Measurements from ENCODE around the gene CCDC174. TPM values are rescaled to one million over a fixed set of nuclear protein-coding genes. Genes with fewer than 3 reads are reported as not detected.
A peak's percentile ranks its signal among the peaks of the same experiment; 100 is the strongest.

Gene CCDC174
- total and polyA plus RNA-seq, 2 experiments from 2014 or later: 8.4 to 22.1 TPM

- Histone ChIP-seq H3K4me1 (ENCODE audit: insufficient read depth) (no peaks in the 10 kb centered on the region), H3K27me3 (replicated peaks; ENCODE audit: insufficient read depth) (no peaks in the 10 kb centered on the region; the same call in 1 of the 2 replicates), H3K4me2 (ENCODE audit: unreplicated experiment) (no peak overlapping the region), H3F3A (ENCODE audit: insufficient read depth) (no peaks in the 10 kb centered on the region), H4K20me1 (ENCODE audit: insufficient read depth) (no peaks in the 10 kb centered on the region), H3K27ac (no peak overlapping the region), H3K9ac (no peak overlapping the region), H2AFZ (no peak overlapping the region), H3K79me2 (ENCODE audit: insufficient read depth) (no peaks in the 10 kb centered on the region), H3K4me3 (no peak overlapping the region), H3K9me2 (ENCODE audit: insufficient read depth) (no peaks in the 10 kb centered on the region), H3K9me3 (ENCODE audit: low read depth) (no peaks in the 10 kb centered on the region), H3K36me3 (ENCODE audit: low read depth) (no peaks in the 10 kb centered on the region)
- WGBS, 2 experiments (ENCODE audit: low coverage in 1 of 2, low lambda C conversion rate in 2 of 2, missing lambda C conversion rate in 2 of 2): 83 to 85% methylated on average over 4 of the region's 4 CpGs
- in situ Hi-C loops (cut with MboI): no loop called here
- DNase-seq: no peak
- TF ChIP-seq EZH2phosphoT487 (IDR thresholded peaks at IDR 0.05; ENCODE audit: insufficient read depth, low read depth) (no peak), EZH2 (IDR thresholded peaks at IDR 0.05; ENCODE audit: insufficient read depth, poor library complexity, severe bottlenecking) (no peak)
These were observed 30.5 kb upstream of the CCDC174 start for GRCh38 chr3:14621093-14621492.

- no peak overlapping the region for H3K9ac ChIP-seq
- in situ Hi-C loops (cut with MboI): no loop called here
- H3K27me3 ChIP-seq (replicated peaks; ENCODE audit: insufficient read depth): no peaks in the 10 kb centered on the region; the same call in 1 of the 2 replicates
These were observed 29.2 kb upstream of the CCDC174 start for GRCh38 chr3:14622368-14622767.

GRCh38 chr3:14623569-14624051 is 28.0 kb upstream of the CCDC174 start:
- Histone ChIP-seq H3K27ac (no peak overlapping the region), H3K9me3 (ENCODE audit: low read depth) (no peaks in the 10 kb centered on the region), H3K4me3 (no peak overlapping the region), H3K4me2 (ENCODE audit: unreplicated experiment) (no peak overlapping the region), H3F3A (ENCODE audit: insufficient read depth) (0 out of 2 replicates have a peak, but pooled peaks cover 4% of the 10 kb centered on the region), H3K9ac (no peak overlapping the region), H3K36me3 (ENCODE audit: low read depth) (no peaks in the 10 kb centered on the region), H3K27me3 (replicated peaks; ENCODE audit: insufficient read depth) (no peaks in the 10 kb centered on the region; the same call in 1 of the 2 replicates), H3K4me1 (ENCODE audit: insufficient read depth) (peaks cover 6% of the 10 kb centered on the region), H4K20me1 (ENCODE audit: insufficient read depth) (no peaks in the 10 kb centered on the region), H3K9me2 (ENCODE audit: insufficient read depth) (no peaks in the 10 kb centered on the region), H3K79me2 (ENCODE audit: insufficient read depth) (no peaks in the 10 kb centered on the region), H2AFZ (no peak overlapping the region)
- TF ChIP-seq EZH2phosphoT487 (IDR thresholded peaks at IDR 0.05; ENCODE audit: insufficient read depth, low read depth) (no peak), EZH2 (IDR thresholded peaks at IDR 0.05; ENCODE audit: insufficient read depth, poor library complexity, severe bottlenecking) (no peak)
- 27 to 33% methylated on average over 4 of the region's 4 CpGs for whole genome bisulfite sequencing, 2 experiments (ENCODE audit: low coverage in 1 of 2, low lambda C conversion rate in 2 of 2, missing lambda C conversion rate in 2 of 2)
- in situ Hi-C loops (cut with MboI): no loop called here
- peak; percentile 27 for DNase-seq

More at GRCh38 chr3:14622368-14622767, 29.2 kb upstream of the CCDC174 start:
- no peaks in the 10 kb centered on the region for H3K9me2 ChIP-seq (ENCODE audit: insufficient read depth)
- H3K36me3 ChIP-seq (ENCODE audit: low read depth): no peaks in the 10 kb centered on the region
- H3K79me2 ChIP-seq (ENCODE audit: insufficient read depth): no peaks in the 10 kb centered on the region
- no peak overlapping the region for H3K27ac ChIP-seq
- no peak overlapping the region for H3K4me2 ChIP-seq (ENCODE audit: unreplicated experiment)
- no peak for DNase-seq
- no peaks in the 10 kb centered on the region for H3K9me3 ChIP-seq (ENCODE audit: low read depth)
- no peak for TF ChIP-seq EZH2phosphoT487 (IDR thresholded peaks at IDR 0.05; ENCODE audit: insufficient read depth, low read depth)
- TF ChIP-seq EZH2 (IDR thresholded peaks at IDR 0.05; ENCODE audit: insufficient read depth, poor library complexity, severe bottlenecking): no peak
- H4K20me1 ChIP-seq (ENCODE audit: insufficient read depth): no peaks in the 10 kb centered on the region
- 0 out of 2 replicates have a peak, but pooled peaks cover 4% of the 10 kb centered on the region for H3F3A ChIP-seq (ENCODE audit: insufficient read depth)
- H2AFZ ChIP-seq: no peak overlapping the region
- peaks cover 6% of the 10 kb centered on the region for H3K4me1 ChIP-seq (ENCODE audit: insufficient read depth)
- no peak overlapping the region for H3K4me3 ChIP-seq
- 47 to 61% methylated on average over 6 of the region's 6 CpGs for WGBS, 2 experiments (ENCODE audit: low coverage in 1 of 2, low lambda C conversion rate in 2 of 2, missing lambda C conversion rate in 2 of 2)

- DNase-seq: no peak
- in situ Hi-C loops (cut with MboI): no loop called here
- H3K9me3 ChIP-seq (ENCODE audit: low read depth): no peaks in the 10 kb centered on the region
- TF ChIP-seq EZH2 (IDR thresholded peaks at IDR 0.05; ENCODE audit: insufficient read depth, poor library complexity, severe bottlenecking) (no peak), EZH2phosphoT487 (IDR thresholded peaks at IDR 0.05; ENCODE audit: insufficient read depth, low read depth) (no peak)
- no peaks in the 10 kb centered on the region for H4K20me1 ChIP-seq (ENCODE audit: insufficient read depth)
- H3K4me2 ChIP-seq (ENCODE audit: unreplicated experiment): no peak overlapping the region
- H3K4me1 ChIP-seq (ENCODE audit: insufficient read depth): peaks cover 6% of the 10 kb centered on the region
- no peak overlapping the region for H2AFZ ChIP-seq
- 0 out of 2 replicates have a peak, but pooled peaks cover 4% of the 10 kb centered on the region for H3F3A ChIP-seq (ENCODE audit: insufficient read depth)
- no peaks in the 10 kb centered on the region for H3K9me2 ChIP-seq (ENCODE audit: insufficient read depth)
- no peak overlapping the region for H3K4me3 ChIP-seq
- H3K27ac ChIP-seq: no peak overlapping the region
- no peak overlapping the region for H3K9ac ChIP-seq
- no peaks in the 10 kb centered on the region for H3K27me3 ChIP-seq (replicated peaks; ENCODE audit: insufficient read depth)
- no peaks in the 10 kb centered on the region for H3K79me2 ChIP-seq (ENCODE audit: insufficient read depth)
- H3K36me3 ChIP-seq (ENCODE audit: low read depth): no peaks in the 10 kb centered on the region
These were observed 27.1 kb upstream of the CCDC174 start for GRCh38 chr3:14624498-14624897.

GRCh38 chr3:14625443-14625842 is 26.1 kb upstream of the CCDC174 start:
- Histone ChIP-seq H2AFZ (no peak overlapping the region), H3K4me3 (no peak overlapping the region), H3K4me1 (ENCODE audit: insufficient read depth) (peaks cover 6% of the 10 kb centered on the region), H3K4me2 (ENCODE audit: unreplicated experiment) (no peak overlapping the region), H3K27me3 (replicated peaks; ENCODE audit: insufficient read depth) (no peaks in the 10 kb centered on the region), H3K79me2 (ENCODE audit: insufficient read depth) (no peaks in the 10 kb centered on the region), H3F3A (ENCODE audit: insufficient read depth) (0 out of 2 replicates have a peak, but pooled peaks cover 4% of the 10 kb centered on the region), H3K36me3 (ENCODE audit: low read depth) (no peaks in the 10 kb centered on the region), H3K9me2 (ENCODE audit: insufficient read depth) (no peaks in the 10 kb centered on the region), H4K20me1 (ENCODE audit: insufficient read depth) (no peaks in the 10 kb centered on the region), H3K27ac (no peak overlapping the region), H3K9me3 (ENCODE audit: low read depth) (no peaks in the 10 kb centered on the region), H3K9ac (no peak overlapping the region)
- 65 to 71% methylated on average over 6 of the region's 6 CpGs for WGBS, 2 experiments (ENCODE audit: low coverage in 1 of 2, low lambda C conversion rate in 2 of 2, missing lambda C conversion rate in 2 of 2)
- DNase-seq: no peak
- TF ChIP-seq EZH2 (IDR thresholded peaks at IDR 0.05; ENCODE audit: insufficient read depth, poor library complexity, severe bottlenecking) (no peak), EZH2phosphoT487 (IDR thresholded peaks at IDR 0.05; ENCODE audit: insufficient read depth, low read depth) (no peak)
- in situ Hi-C loops (cut with MboI): no loop called here

Data from GM23248 (cell line).